ENCODE results near the gene TFDP1. TPM values are rescaled to one million over a fixed set of nuclear protein-coding genes. Genes with fewer than 3 reads are reported as not detected.

Gene TFDP1
- total and polyA plus RNA-seq, 2 of the 4 experiments (the other 2 are of a cell fraction) = 59.3 to 97.0 TPM

DNA sequence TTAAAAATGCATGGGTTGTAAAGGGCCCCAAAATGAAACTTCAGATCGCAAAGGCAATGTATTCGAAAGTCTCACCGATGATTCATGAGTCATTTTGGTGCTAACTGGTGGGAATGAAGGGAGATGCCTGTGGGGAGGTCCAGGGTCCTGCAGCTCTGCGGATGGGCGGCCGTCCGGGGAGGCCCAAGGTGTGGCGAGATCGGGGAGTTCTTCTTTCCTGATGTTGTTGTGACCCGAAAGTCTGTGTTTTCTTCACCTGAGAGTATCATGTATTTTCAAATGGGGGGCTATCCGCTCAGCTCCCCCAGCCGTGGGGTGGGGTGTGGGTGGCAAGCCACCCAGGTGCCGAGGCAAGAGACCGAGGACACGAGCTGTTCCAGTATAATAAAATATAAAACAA is 36.5 kb downstream of the TFDP1 start:
- Histone ChIP-seq H3K4me3 (ENCODE audit: insufficient read depth, low read depth, low read length) (no peak overlapping the region), H3K79me1 (ENCODE audit: low read depth in 1 of 2, low read length in 2 of 2) (peaks cover 24 to 68% of the 10 kb centered on the region in 2 experiments), H3K9me3 (ENCODE audit: control insufficient read depth, insufficient read depth, low read length) (no peaks in the 10 kb centered on the region), H3K18ac (ENCODE audit: low read depth, low read length) (no peak overlapping the region), H3K56ac (ENCODE audit: extremely low read depth, insufficient read depth, low read length) (no peak overlapping the region), H3K36me3 (ENCODE audit: control insufficient read depth, insufficient read depth, low read length) (peaks cover 22% of the 10 kb centered on the region), H3K27me3 (ENCODE audit: control insufficient read depth, insufficient read depth, low read length) (no peaks in the 10 kb centered on the region), H2BK120ac (ENCODE audit: low read depth, low read length) (no peak overlapping the region), H4K91ac (ENCODE audit: insufficient read depth, low read depth, low read length) (no peak overlapping the region), H3K14ac (replicated peaks; ENCODE audit: low read depth, low read length) (no peak overlapping the region), H2BK5ac (ENCODE audit: low read depth, low read length, poor library complexity, severe bottlenecking) (no peak overlapping the region), H2AK5ac (ENCODE audit: low read depth, low read length) (no peak overlapping the region), H2BK20ac (ENCODE audit: low read depth, low read length) (no peak overlapping the region), H4K5ac (ENCODE audit: low read depth, low read length) (no peak overlapping the region), H3K9ac (ENCODE audit: low read depth, low read length) (no peak overlapping the region), H2AK9ac (replicated peaks; ENCODE audit: low read depth, low read length, poor library complexity) (no peak overlapping the region), H3K9me1 (ENCODE audit: insufficient read depth, low read length) (peaks cover 11% of the 10 kb centered on the region; the same call in 1 of the 2 replicates), H3K4ac (ENCODE audit: low read depth, low read length) (no peak overlapping the region), H3K23ac (ENCODE audit: low read depth, low read length) (no peak overlapping the region), H2AFZ (replicated peaks; ENCODE audit: low read length, poor library complexity) (no peak overlapping the region), H3K4me2 (ENCODE audit: low read depth, low read length) (no peak overlapping the region), H4K20me1 (ENCODE audit: insufficient read depth, low read length) (peaks cover 63% of the 10 kb centered on the region), H2BK15ac (ENCODE audit: low read depth, low read length) (no peak overlapping the region), H3K27ac (ENCODE audit: insufficient read depth, low read length) (no peak overlapping the region), H4K8ac (ENCODE audit: low read depth in 2 of 2, low read length in 2 of 2) (no peak overlapping the region), H3K4me1 (ENCODE audit: control insufficient read depth, insufficient read depth, low read length) (peaks cover 18% of the 10 kb centered on the region)
- in situ Hi-C loops (cut with MboI; ENCODE audit: low sequenced_read_pairs) = no loop called here
- 94% methylated on average over 3 of the region's 15 CpGs; no CpG with 5 or more reads in 1 of the 2 experiments for WGBS, 2 experiments (ENCODE audit: extremely low coverage in 2 of 2, insufficient read length in 1 of 2)
- ChIA-PET POLR2A (ENCODE audit: unreplicated experiment) (no interaction called here), CTCF (no interaction called here)
- DNase-seq (no peak), ATAC-seq (ENCODE audit: low read depth) (no peak)
- BruUV-seq (replicated peaks) = no TSS peak
- dilution Hi-C loops (cut with HindIII; ENCODE audit: low sequenced_read_pairs, unreplicated experiment) = no loop called here
- TF ChIP-seq POLR2A (IDR thresholded peaks at IDR 0.05; ENCODE audit: low read depth, low read length) (no peak), MXI1 (IDR thresholded peaks at IDR 0.05; ENCODE audit: borderline replicate concordance, low read depth, low read length) (no peak), RFX5 (IDR thresholded peaks at IDR 0.05; ENCODE audit: low read depth, low read length) (no peak), SMC3 (IDR thresholded peaks at IDR 0.05; ENCODE audit: low read depth, low read length) (no peak), NFE2L2 (IDR thresholded peaks at IDR 0.05; ENCODE audit: low read depth, low read length) (no peak), RAD21 (IDR thresholded peaks at IDR 0.05; ENCODE audit: low read length) (no peak), RCOR1 (IDR thresholded peaks at IDR 0.05; ENCODE audit: insufficient replicate concordance, low read length) (no peak), ELK1 (IDR thresholded peaks at IDR 0.05; ENCODE audit: borderline replicate concordance, low read depth, low read length) (no peak), CHD1 (IDR thresholded peaks at IDR 0.05; ENCODE audit: low read depth, low read length) (no peak), BHLHE40 (IDR thresholded peaks at IDR 0.05; ENCODE audit: low read depth, low read length) (no peak), MAFK (IDR thresholded peaks at IDR 0.05; ENCODE audit: low read depth, low read length) (no peak), FOS (IDR thresholded peaks at IDR 0.05; ENCODE audit: low read depth, low read length) (no peak), MAZ (IDR thresholded peaks at IDR 0.05; ENCODE audit: borderline replicate concordance, low read depth, low read length) (no peak), CEBPB (IDR thresholded peaks at IDR 0.05; ENCODE audit: low read depth, low read length) (no peak), CTCF (conservative IDR thresholded peaks at IDR 0.05; ENCODE audit: low read depth, low read length) (no peak)
- TF ChIP-seq, protein P1, sequence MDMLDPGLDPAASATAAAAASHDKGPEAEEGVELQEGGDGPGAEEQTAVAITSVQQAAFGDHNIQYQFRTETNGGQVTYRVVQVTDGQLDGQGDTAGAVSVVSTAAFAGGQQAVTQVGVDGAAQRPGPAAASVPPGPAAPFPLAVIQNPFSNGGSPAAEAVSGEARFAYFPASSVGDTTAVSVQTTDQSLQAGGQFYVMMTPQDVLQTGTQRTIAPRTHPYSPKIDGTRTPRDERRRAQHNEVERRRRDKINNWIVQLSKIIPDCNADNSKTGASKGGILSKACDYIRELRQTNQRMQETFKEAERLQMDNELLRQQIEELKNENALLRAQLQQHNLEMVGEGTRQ (IDR thresholded peaks at IDR 0.05; ENCODE audit: low read depth, low read length) = no peak
- intact Hi-C loops (cut with micrococcal nuclease) = no loop called here
